Keratinocyte (primary cell): ENCODE data around the gene EPC2. TPM values are rescaled to one million over a fixed set of nuclear protein-coding genes. Genes with fewer than 3 reads are reported as not detected.

ENCODE experiments used
- DNase-seq: peaks from one replicate; pipeline ENCODE4 v3.0.0-alpha.2; 2011; ENCODE audit warnings: low read depth, missing footprints, low spot score
- FAIRE-seq: peaks from 2 replicates; lab custom pipeline; 2011; peaks lifted over from hg19 to GRCh38; lab: Jason Lieb, UNC
- H2AFZ ChIP-seq: 2 replicates; pipeline ENCODE4 v1.6.0; 2012; ENCODE audit warnings: low read length, control low read depth, inconsistent platforms; ENCODE audit not compliant: control insufficient read depth
- H3K27ac ChIP-seq: 2 replicates; pipeline ENCODE4 v1.5.1; 2011; ENCODE audit warnings: low read length; ENCODE audit not compliant: control insufficient read depth, insufficient read depth
- H3K27me3 ChIP-seq: 3 replicates; pipeline ENCODE4 v1.6.0; 2011; ENCODE audit warnings: low read length; ENCODE audit not compliant: control insufficient read depth, insufficient read depth; ENCODE audit errors: extremely low read depth
- H3K36me3 ChIP-seq, 2 experiments: 2 replicates in 1 of 2; 3 replicates in 1 of 2; pipeline ENCODE4 v1.5.1; 2011; ENCODE audit warnings: low read length in 2 of 2, mild to moderate bottlenecking in 1 of 2; ENCODE audit not compliant: control insufficient read depth in 2 of 2, insufficient read depth in 2 of 2; ENCODE audit errors: extremely low read depth in 1 of 2
- H3K4me1 ChIP-seq: 3 replicates; pipeline ENCODE4 v1.5.1; 2011; ENCODE audit warnings: low read length; ENCODE audit not compliant: control insufficient read depth, insufficient read depth; ENCODE audit errors: extremely low read depth
- H3K4me2 ChIP-seq: 3 replicates; pipeline ENCODE4 v1.6.0; 2011; ENCODE audit warnings: low read depth, low read length; ENCODE audit not compliant: control insufficient read depth, insufficient read depth; ENCODE audit errors: extremely low read depth
- H3K4me3 ChIP-seq, 3 experiments: fragments of 200-600 bp in 1 of 3; sonication (generic) in 1 of 3; 2 replicates in 2 of 3; 3 replicates in 1 of 3; pipeline ENCODE4 v1.5.1; 2011 to 2016; ENCODE audit warnings: low read length in 3 of 3, mild to moderate bottlenecking in 3 of 3, control low read depth in 2 of 3, inconsistent platforms in 1 of 3, low read depth in 1 of 3, mixed read lengths in 1 of 3, mixed run types in 1 of 3, moderate library complexity in 1 of 3; ENCODE audit not compliant: control insufficient read depth in 2 of 3, insufficient read depth in 2 of 3; ENCODE audit errors: extremely low read depth in 1 of 3
- H3K79me2 ChIP-seq: 2 replicates; pipeline ENCODE4 v1.6.0; 2012; ENCODE audit warnings: low read length; ENCODE audit not compliant: control insufficient read depth, insufficient read depth
- H3K9ac ChIP-seq: 3 replicates; pipeline ENCODE4 v1.6.0; 2011; ENCODE audit warnings: low read length; ENCODE audit not compliant: control insufficient read depth, insufficient read depth; ENCODE audit errors: extremely low read depth
- H3K9me1 ChIP-seq: 3 replicates; pipeline ENCODE4 v1.6.0; 2011; ENCODE audit warnings: low read length; ENCODE audit not compliant: control insufficient read depth, insufficient read depth; ENCODE audit errors: extremely low read depth
- H3K9me3 ChIP-seq: 2 replicates; pipeline ENCODE4 v1.5.1; 2012; ENCODE audit warnings: low read depth, low read length; ENCODE audit not compliant: control insufficient read depth
- H4K20me1 ChIP-seq: 3 replicates; pipeline ENCODE4 v1.6.0; 2011; ENCODE audit warnings: low read length; ENCODE audit not compliant: control insufficient read depth, insufficient read depth; ENCODE audit errors: extremely low read depth
- EZH2 ChIP-seq: IDR thresholded peaks from one replicate; pipeline ENCODE4 v1.6.1; 2012; ENCODE audit warnings: inconsistent platforms, mild to moderate bottlenecking, low read length, moderate library complexity
- dilution Hi-C: fragments of 300-500 bp; cut with MboI; formaldehyde crosslinking; loops from one replicate; pipeline ENCODE4 v1.7.0; 2020; ENCODE audit warnings: low sequenced_read_pairs; ENCODE audit not compliant: extremely low pct_ligation_motif_present
- polyA plus RNA-seq, 5 experiments: library from polyadenylated mRNA; depleted of rRNA in 3 of 5; stranded (reverse) in 3 of 5; stranded (forward) in 1 of 5; unstranded in 1 of 5; fragments of >200 nt; gene quantifications; 1 replicate in 1 of 5; 2 replicates in 3 of 5; 3 replicates in 1 of 5; pipeline versions ENCODE4 v1.2.1 to v1.2.3, GENCODE V29; 2011 to 2012; ENCODE audit warnings: missing spikeins in 2 of 5, low read depth in 1 of 5, low replicate concordance in 1 of 5
- TF ChIP-seq, protein P1 (sequence below), 3 experiments: IDR thresholded peaks in 1 of 3; conservative IDR thresholded peaks in 1 of 3; optimal IDR thresholded peaks in 1 of 3; 2 replicates in 2 of 3; 3 replicates in 1 of 3; pipeline versions ENCODE3 to v1.5.1; 2011; ENCODE audit warnings: low read length in 3 of 3, mild to moderate bottlenecking in 3 of 3, moderate library complexity in 2 of 3, control low read depth in 1 of 3, inconsistent platforms in 1 of 3; ENCODE audit not compliant: insufficient read depth in 2 of 3; ENCODE audit errors: extremely low read depth in 1 of 3

EPC2 gene
- polyA plus RNA-seq, 1 donor (not counting 4 experiments of a cell fraction or from before 2014, with no cell fraction given) = 13.1 TPM

DNA sequence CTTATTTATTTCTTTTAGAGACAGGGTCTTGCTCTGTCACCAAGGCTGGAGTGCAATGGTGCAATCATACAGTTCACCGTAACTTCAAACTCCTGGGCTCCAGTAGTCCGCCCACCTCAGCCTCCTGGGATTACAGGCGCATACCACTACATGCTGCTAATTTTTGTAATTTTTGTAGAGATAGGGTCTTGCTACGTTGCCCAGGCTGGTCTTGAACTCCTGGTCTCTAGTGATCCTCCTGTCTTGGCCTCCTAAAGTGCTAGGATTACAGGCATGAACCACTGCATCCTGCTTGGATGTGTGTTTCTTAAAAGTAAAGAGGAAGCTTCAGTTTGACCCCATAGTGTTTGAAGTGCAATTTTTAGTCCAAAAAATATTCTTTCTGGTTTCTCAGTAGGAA lies 125.5 kb downstream of the EPC2 start:
- no peaks in the 10 kb centered on the region for H3K79me2 ChIP-seq
- no peak overlapping the region for H3K4me2 ChIP-seq
- FAIRE-seq (no peak), DNase-seq (no peak)
- dilution Hi-C loops = no loop called here
- no peaks in the 10 kb centered on the region for H3K9me1 ChIP-seq
- H3K27me3 ChIP-seq = no peaks in the 10 kb centered on the region
- H3K9ac ChIP-seq = no peak overlapping the region
- H4K20me1 ChIP-seq = no peaks in the 10 kb centered on the region
- H3K36me3 ChIP-seq = peaks cover 4 to 7% of the 10 kb centered on the region in 2 experiments
- H2AFZ ChIP-seq = no peak overlapping the region
- TF ChIP-seq, protein P1, sequence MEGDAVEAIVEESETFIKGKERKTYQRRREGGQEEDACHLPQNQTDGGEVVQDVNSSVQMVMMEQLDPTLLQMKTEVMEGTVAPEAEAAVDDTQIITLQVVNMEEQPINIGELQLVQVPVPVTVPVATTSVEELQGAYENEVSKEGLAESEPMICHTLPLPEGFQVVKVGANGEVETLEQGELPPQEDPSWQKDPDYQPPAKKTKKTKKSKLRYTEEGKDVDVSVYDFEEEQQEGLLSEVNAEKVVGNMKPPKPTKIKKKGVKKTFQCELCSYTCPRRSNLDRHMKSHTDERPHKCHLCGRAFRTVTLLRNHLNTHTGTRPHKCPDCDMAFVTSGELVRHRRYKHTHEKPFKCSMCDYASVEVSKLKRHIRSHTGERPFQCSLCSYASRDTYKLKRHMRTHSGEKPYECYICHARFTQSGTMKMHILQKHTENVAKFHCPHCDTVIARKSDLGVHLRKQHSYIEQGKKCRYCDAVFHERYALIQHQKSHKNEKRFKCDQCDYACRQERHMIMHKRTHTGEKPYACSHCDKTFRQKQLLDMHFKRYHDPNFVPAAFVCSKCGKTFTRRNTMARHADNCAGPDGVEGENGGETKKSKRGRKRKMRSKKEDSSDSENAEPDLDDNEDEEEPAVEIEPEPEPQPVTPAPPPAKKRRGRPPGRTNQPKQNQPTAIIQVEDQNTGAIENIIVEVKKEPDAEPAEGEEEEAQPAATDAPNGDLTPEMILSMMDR (optimal IDR thresholded peaks at IDR 0.05 in 1 of 3, IDR thresholded peaks at IDR 0.05 in 1 of 3, conservative IDR thresholded peaks at IDR 0.05 in 1 of 3; ENCODE audit: extremely low read depth in 1 of 3, insufficient read depth in 2 of 3, low read length in 3 of 3) = no peak
- TF ChIP-seq EZH2 = no peak
- H3K4me3 ChIP-seq = no peak overlapping the region
- no peaks in the 10 kb centered on the region for H3K4me1 ChIP-seq
- H3K9me3 ChIP-seq = no peaks in the 10 kb centered on the region
- H3K27ac ChIP-seq = no peak overlapping the region

DNA sequence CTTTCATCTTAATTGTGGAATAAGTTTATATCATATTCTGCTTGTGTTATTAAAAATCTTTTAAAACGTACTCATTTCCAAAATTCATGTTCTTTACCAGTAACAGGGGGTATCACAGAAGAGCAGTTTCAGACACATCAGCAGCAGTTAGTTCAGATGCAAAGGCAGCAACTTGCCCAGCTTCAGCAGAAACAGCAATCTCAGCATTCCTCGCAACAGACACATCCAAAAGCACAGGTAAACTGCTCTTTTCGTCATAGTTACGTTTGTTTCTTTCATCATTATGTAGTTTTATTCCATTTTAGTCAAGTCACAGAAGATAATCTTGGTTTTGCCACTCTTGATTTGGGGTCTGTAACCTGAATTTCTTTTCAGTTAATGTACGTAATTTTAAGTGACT lies 137.0 kb downstream of the EPC2 start:
- Histone ChIP-seq H4K20me1 (no peaks in the 10 kb centered on the region), H3K27me3 (no peaks in the 10 kb centered on the region), H2AFZ (no peak overlapping the region), H3K79me2 (no peaks in the 10 kb centered on the region), H3K9me3 (no peaks in the 10 kb centered on the region), H3K4me2 (no peak overlapping the region), H3K27ac (no peak overlapping the region), H3K4me1 (no peaks in the 10 kb centered on the region), H3K4me3 (no peak overlapping the region), H3K9me1 (no peaks in the 10 kb centered on the region), H3K36me3 (peaks cover 4 to 6% of the 10 kb centered on the region in 2 experiments), H3K9ac (no peak overlapping the region)
- DNase-seq (no peak), FAIRE-seq (no peak)
- TF ChIP-seq, protein P1 (optimal IDR thresholded peaks at IDR 0.05 in 1 of 3, IDR thresholded peaks at IDR 0.05 in 1 of 3, conservative IDR thresholded peaks at IDR 0.05 in 1 of 3; ENCODE audit: extremely low read depth in 1 of 3, insufficient read depth in 2 of 3, low read length in 3 of 3) = no peak
- TF ChIP-seq EZH2 = no peak
- dilution Hi-C loops = no loop called here
